SK-N-SH (cell line): Measurements from ENCODE around the gene C6orf132. TPM values are rescaled to one million over a fixed set of nuclear protein-coding genes. Genes with fewer than 3 reads are reported as not detected.

Source experiments
- CTCF ChIA-PET: fragments of 300-600, 350-600 bp; formaldehyde crosslinking; extraction: SDS; loops from one replicate; lab custom pipeline; 2021; lab: Yijun Ruan, JAX
- POLR2A ChIA-PET: fragments of 350-600 bp; sonication (Branson Sonifier 250); formaldehyde crosslinking; extraction: SDS; loops from one replicate; lab custom pipeline; 2020; ENCODE audit warnings: antibody characterized with exemption, inconsistent platforms; lab: Yijun Ruan, JAX
- DNase-seq: peaks from one replicate; pipeline ENCODE4 v3.0.0; 2012
- H2AFZ ChIP-seq: fragments of 200-600 bp; sonication (generic); 2 replicates; pipeline ENCODE4 v1.8.1; 2016; ENCODE audit warnings: antibody characterized with exemption, mild to moderate bottlenecking, low read depth
- H3F3A ChIP-seq: fragments of 200-600 bp; sonication (generic); replicated peaks from 2 replicates; pipeline ENCODE3; 2016; ENCODE audit warnings: antibody characterized with exemption, mild to moderate bottlenecking; ENCODE audit not compliant: insufficient read depth
- H3K27ac ChIP-seq, 2 experiments: fragments of 200-500 bp in 1 of 2; fragments of 200-600 bp in 1 of 2; sonication (Bioruptor generic) in 1 of 2; sonication (generic), shearing (Covaris generic) in 1 of 2; 2 replicates each; pipeline versions ENCODE4 v1.5.1 to v1.6.1; 2014 to 2016; ENCODE audit warnings: low read depth in 2 of 2, inconsistent platforms in 1 of 2, low read length in 1 of 2, mild to moderate bottlenecking in 1 of 2, mixed read lengths in 1 of 2
- H3K27me3 ChIP-seq: fragments of 200-600 bp; sonication (generic), shearing (Covaris generic); 2 replicates; pipeline ENCODE4 v1.6.1; 2016; ENCODE audit warnings: mixed run types; ENCODE audit not compliant: insufficient read depth
- H3K36me3 ChIP-seq, 2 experiments: fragments of 200-500 bp in 1 of 2; fragments of 200-600 bp in 1 of 2; sonication (Bioruptor generic) in 1 of 2; sonication (generic) in 1 of 2; replicated peaks in 1 of 2; 2 replicates each; pipeline versions ENCODE3 to v1.5.1; 2014 to 2016; ENCODE audit warnings: low read length in 1 of 2, mild to moderate bottlenecking in 1 of 2; ENCODE audit not compliant: insufficient read depth in 2 of 2, control insufficient read depth in 1 of 2
- H3K4me1 ChIP-seq, 2 experiments: fragments of 200-500 bp in 1 of 2; fragments of 200-600 bp in 1 of 2; sonication (Bioruptor generic) in 1 of 2; sonication (generic), shearing (Covaris generic) in 1 of 2; 2 replicates each; pipeline versions ENCODE4 v1.5.1 to v1.6.1; 2014 to 2016; ENCODE audit warnings: low read depth in 1 of 2, low read length in 1 of 2, mixed run types in 1 of 2; ENCODE audit not compliant: insufficient read depth in 2 of 2, control insufficient read depth in 1 of 2
- H3K4me2 ChIP-seq: fragments of 200-600 bp; sonication (generic), shearing (Covaris generic); 2 replicates; pipeline ENCODE4 v1.6.1; 2017; ENCODE audit warnings: mixed run types
- H3K4me3 ChIP-seq, 2 experiments: fragments of 200-500 bp in 1 of 2; fragments of 200-600 bp in 1 of 2; sonication (Bioruptor generic) in 1 of 2; sonication (generic), shearing (Covaris generic) in 1 of 2; 2 replicates each; pipeline versions ENCODE4 v1.5.1 to v1.8.1; 2014 to 2016; ENCODE audit warnings: low read depth in 2 of 2, inconsistent platforms in 1 of 2, low read length in 1 of 2, mild to moderate bottlenecking in 1 of 2, mixed read lengths in 1 of 2, moderate library complexity in 1 of 2
- H3K79me2 ChIP-seq: fragments of 200-600 bp; sonication (generic); 2 replicates; pipeline ENCODE4 v1.8.1; 2017; ENCODE audit warnings: mild to moderate bottlenecking; ENCODE audit not compliant: insufficient read depth
- H3K9ac ChIP-seq: fragments of 200-600 bp; sonication (generic); 2 replicates; pipeline ENCODE4 v1.6.1; 2017; ENCODE audit warnings: mixed run types
- H3K9me2 ChIP-seq: fragments of 200-600 bp; sonication (generic); 2 replicates; pipeline ENCODE4 v1.6.1; 2017; ENCODE audit warnings: mixed run types
- H3K9me3 ChIP-seq: fragments of 200-600 bp; sonication (generic); 2 replicates; pipeline ENCODE4 v1.6.1; 2017; ENCODE audit warnings: mixed run types, mild to moderate bottlenecking, moderate library complexity
- H4K20me1 ChIP-seq: fragments of 200-600 bp; sonication (generic); 2 replicates; pipeline ENCODE4 v1.6.1; 2017; ENCODE audit warnings: mild to moderate bottlenecking, mixed run types; ENCODE audit not compliant: insufficient read depth
- CHD2 ChIP-seq: fragments of 150-350 bp; IDR thresholded peaks from 2 replicates; pipeline ENCODE4 v1.6.1; 2018; ENCODE audit warnings: low read length; ENCODE audit not compliant: partially characterized antibody
- ELF1 ChIP-seq: IDR thresholded peaks from 2 replicates; pipeline ENCODE4 v1.4.0; 2012
- FOXM1 ChIP-seq: IDR thresholded peaks from 2 replicates; pipeline ENCODE4 v1.4.0; 2012; ENCODE audit warnings: low read depth, mild to moderate bottlenecking
- IRF3 ChIP-seq: fragments of 150-350 bp; IDR thresholded peaks from 2 replicates; pipeline ENCODE4 v1.6.1; 2016; ENCODE audit warnings: mild to moderate bottlenecking, low read depth, low read length
- JUND ChIP-seq: IDR thresholded peaks from 2 replicates; pipeline ENCODE4 v1.4.0; 2012
- MEF2A ChIP-seq: IDR thresholded peaks from 2 replicates; pipeline ENCODE4 v1.4.0; 2012; ENCODE audit warnings: low read depth, borderline replicate concordance
- NFIC ChIP-seq: IDR thresholded peaks from 2 replicates; pipeline ENCODE4 v1.4.0; 2012; ENCODE audit warnings: borderline replicate concordance
- NRF1 ChIP-seq: IDR thresholded peaks from 2 replicates; pipeline ENCODE4 v1.6.1; 2012; ENCODE audit warnings: low read depth, mild to moderate bottlenecking, low read length
- POLR2AphosphoS5 ChIP-seq: IDR thresholded peaks from 2 replicates; pipeline ENCODE4 v1.6.1; 2012; ENCODE audit warnings: low read depth, low read length
- REST ChIP-seq: IDR thresholded peaks from 2 replicates; pipeline ENCODE4 v1.6.1; 2012; ENCODE audit warnings: mild to moderate bottlenecking, low read depth, low read length, moderate library complexity
- RXRA ChIP-seq: IDR thresholded peaks from 2 replicates; pipeline ENCODE4 v1.4.0; 2012; ENCODE audit warnings: low read depth, mild to moderate bottlenecking, borderline replicate concordance
- SIN3A ChIP-seq: IDR thresholded peaks from 2 replicates; pipeline ENCODE4 v1.6.1; 2012; ENCODE audit warnings: low read depth, mild to moderate bottlenecking, low read length, moderate library complexity, borderline replicate concordance
- SMC3 ChIP-seq: IDR thresholded peaks from 2 replicates; pipeline ENCODE4 v1.6.1; 2012; ENCODE audit warnings: low read depth, low read length, improper control_type of control experiment
- USF1 ChIP-seq: IDR thresholded peaks from 2 replicates; pipeline ENCODE4 v1.4.0; 2012; ENCODE audit warnings: low read depth, borderline replicate concordance
- USF2 ChIP-seq: fragments of 150-350 bp; IDR thresholded peaks from 2 replicates; pipeline ENCODE4 v1.6.1; 2017; ENCODE audit warnings: antibody characterized with exemption, low read length, low read depth, borderline replicate concordance
- WGBS: methylation state at CpG from one replicate; pipeline ENCODE4 v1.1.6; 2017; ENCODE audit warnings: low lambda C conversion rate; 5-methylcytosine and 5-hydroxymethylcytosine counted together
- polyA plus RNA-seq, 3 experiments: library from polyadenylated mRNA; depleted of rRNA; stranded (reverse); fragments of >200 nt; gene quantifications; 2 replicates each; pipeline ENCODE4 v1.2.3, GENCODE V29; 2012
- TF ChIP-seq, protein P1 (sequence below): IDR thresholded peaks from 2 replicates; pipeline ENCODE4 v1.4.0; 2012; ENCODE audit warnings: low read depth

The C6orf132 gene
- polyA plus RNA-seq, 1 of the 3 experiments (the other 2 are of a cell fraction) = not detected

- Histone ChIP-seq H3K9ac (no peak overlapping the region), H3K4me1 (0 out of 4 replicates have a peak, but pooled peaks cover 0 to 7% of the 10 kb centered on the region in 2 experiments), H4K20me1 (no peaks in the 10 kb centered on the region), H2AFZ (no peak overlapping the region), H3K36me3 (no peaks in the 10 kb centered on the region), H3F3A (no peaks in the 10 kb centered on the region), H3K79me2 (no peaks in the 10 kb centered on the region)
- POLR2A ChIA-PET = no interaction called here
- DNase-seq = no peak
- CTCF ChIA-PET = interaction anchor here (0.6 to 1.4 kb wide), 3 partner anchors 25 to 211 kb away, joined by 3 to 4 read pairs (median 3); no protein-coding TSS in a partner anchor
- TF ChIP-seq USF1 (no peak), MEF2A (no peak), POLR2AphosphoS5 (no peak), JUND (no peak), USF2 (no peak), SMC3 (no peak), IRF3 (no peak), RXRA (no peak), FOXM1 (no peak), CHD2 (no peak), ELF1 (no peak), REST (no peak), NRF1 (no peak), NFIC (no peak), SIN3A (no peak)
- TF ChIP-seq, protein P1, sequence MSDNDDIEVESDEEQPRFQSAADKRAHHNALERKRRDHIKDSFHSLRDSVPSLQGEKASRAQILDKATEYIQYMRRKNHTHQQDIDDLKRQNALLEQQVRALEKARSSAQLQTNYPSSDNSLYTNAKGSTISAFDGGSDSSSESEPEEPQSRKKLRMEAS = no peak
- TF ChIP-seq, all 33 proteins: peak for 0
- 79% methylated on average over 7 of the region's 7 CpGs for WGBS
- H3K4me3 ChIP-seq = no peak overlapping the region
- H3K27ac ChIP-seq = no peak overlapping the region
- no peaks in the 10 kb centered on the region for H3K27me3 ChIP-seq
- no peaks in the 10 kb centered on the region for H3K9me3 ChIP-seq
- H3K4me2 ChIP-seq = no peak overlapping the region
- H3K9me2 ChIP-seq = no peaks in the 10 kb centered on the region
Observed at GRCh38 chr6:42103216-42103615, 39.2 kb downstream of the C6orf132 start.
